Chondrocyte (in vitro differentiated cells): ENCODE results near the gene IDI1. TPM values are rescaled to one million over a fixed set of nuclear protein-coding genes. Genes with fewer than 3 reads are reported as not detected.

ENCODE experiments used
- DNase-seq: peaks from one replicate; pipeline ENCODE4 v3.0.0; 2021; ENCODE audit warnings: mixed read lengths, low spot score
- H3K27ac Mint-ChIP-seq: one replicate; pipeline ENCODE4 v1.8.0; 2021; ENCODE audit warnings: mild to moderate bottlenecking, moderate library complexity, mixed read lengths; ENCODE audit not compliant: unreplicated experiment
- H3K27me3 Mint-ChIP-seq: 2 replicates; pipeline ENCODE4 v1.8.0; 2021; ENCODE audit warnings: low read depth, mixed read lengths
- H3K36me3 Mint-ChIP-seq: 2 replicates; pipeline ENCODE4 v1.8.0; 2021; ENCODE audit warnings: low read depth, mixed read lengths
- H3K4me1 Mint-ChIP-seq: 2 replicates; pipeline ENCODE4 v1.8.0; 2021; ENCODE audit warnings: low read depth, mild to moderate bottlenecking, mixed read lengths
- H3K4me3 Mint-ChIP-seq: one replicate; pipeline ENCODE4 v1.8.0; 2021; ENCODE audit warnings: mild to moderate bottlenecking, moderate library complexity, mixed read lengths; ENCODE audit not compliant: unreplicated experiment
- H3K9me3 Mint-ChIP-seq: 2 replicates; pipeline ENCODE4 v1.8.0; 2021; ENCODE audit warnings: low read depth, mixed read lengths
- total RNA-seq: library from RNA; stranded (reverse); gene quantifications from 3 replicates; pipeline ENCODE4 v1.2.1, GENCODE V29; 2021
- TF ChIP-seq, protein P1 (sequence below): fragments of 200-600 bp; sonication (generic); IDR thresholded peaks from 2 replicates; pipeline ENCODE4 v1.5.0; 2021; ENCODE audit warnings: antibody characterized with exemption, mild to moderate bottlenecking, moderate library complexity

IDI1 gene
- total RNA-seq, 1 donor from 2014 or later = 40.6 TPM

DNA sequence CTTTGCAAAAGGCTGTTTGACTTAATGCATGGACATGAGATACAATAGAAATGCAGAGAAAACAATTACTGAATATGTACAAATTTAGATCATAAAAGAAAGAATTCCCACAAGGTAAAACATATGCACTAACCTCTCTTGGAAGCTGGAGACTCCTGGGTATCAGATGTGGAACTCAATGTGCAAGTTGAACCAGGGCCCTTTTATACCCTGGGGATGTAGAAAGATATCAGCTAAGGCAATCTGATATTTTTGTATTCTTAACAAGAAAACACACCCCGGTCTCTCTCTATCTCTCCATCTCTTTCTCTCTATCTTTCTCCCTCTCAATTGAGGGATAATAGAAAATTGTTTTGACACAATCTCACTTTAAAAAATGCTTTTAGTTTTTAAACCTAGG, 23.2 kb downstream of the IDI1 start, which contains the start of gene IDI2:
IDI2 (minus strand) TSS at position 177 of the 400 bp plus-strand sequence. CDS start 1,136 bp downstream, outside the sequence.
- Mint-ChIP-seq H3K4me3 (no peak within 1 kb of the TSS), H3K4me1 (peaks cover 3% of the 10 kb centered on the region), H3K27ac (no peak within 1 kb of the TSS), H3K9me3 (no peaks in the 10 kb centered on the region), H3K36me3 (peaks cover 3% of the 10 kb centered on the region), H3K27me3 (no peaks in the 10 kb centered on the region)
- DNase-seq = no peak
- TF ChIP-seq, protein P1, sequence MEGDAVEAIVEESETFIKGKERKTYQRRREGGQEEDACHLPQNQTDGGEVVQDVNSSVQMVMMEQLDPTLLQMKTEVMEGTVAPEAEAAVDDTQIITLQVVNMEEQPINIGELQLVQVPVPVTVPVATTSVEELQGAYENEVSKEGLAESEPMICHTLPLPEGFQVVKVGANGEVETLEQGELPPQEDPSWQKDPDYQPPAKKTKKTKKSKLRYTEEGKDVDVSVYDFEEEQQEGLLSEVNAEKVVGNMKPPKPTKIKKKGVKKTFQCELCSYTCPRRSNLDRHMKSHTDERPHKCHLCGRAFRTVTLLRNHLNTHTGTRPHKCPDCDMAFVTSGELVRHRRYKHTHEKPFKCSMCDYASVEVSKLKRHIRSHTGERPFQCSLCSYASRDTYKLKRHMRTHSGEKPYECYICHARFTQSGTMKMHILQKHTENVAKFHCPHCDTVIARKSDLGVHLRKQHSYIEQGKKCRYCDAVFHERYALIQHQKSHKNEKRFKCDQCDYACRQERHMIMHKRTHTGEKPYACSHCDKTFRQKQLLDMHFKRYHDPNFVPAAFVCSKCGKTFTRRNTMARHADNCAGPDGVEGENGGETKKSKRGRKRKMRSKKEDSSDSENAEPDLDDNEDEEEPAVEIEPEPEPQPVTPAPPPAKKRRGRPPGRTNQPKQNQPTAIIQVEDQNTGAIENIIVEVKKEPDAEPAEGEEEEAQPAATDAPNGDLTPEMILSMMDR = no peak

DNA sequence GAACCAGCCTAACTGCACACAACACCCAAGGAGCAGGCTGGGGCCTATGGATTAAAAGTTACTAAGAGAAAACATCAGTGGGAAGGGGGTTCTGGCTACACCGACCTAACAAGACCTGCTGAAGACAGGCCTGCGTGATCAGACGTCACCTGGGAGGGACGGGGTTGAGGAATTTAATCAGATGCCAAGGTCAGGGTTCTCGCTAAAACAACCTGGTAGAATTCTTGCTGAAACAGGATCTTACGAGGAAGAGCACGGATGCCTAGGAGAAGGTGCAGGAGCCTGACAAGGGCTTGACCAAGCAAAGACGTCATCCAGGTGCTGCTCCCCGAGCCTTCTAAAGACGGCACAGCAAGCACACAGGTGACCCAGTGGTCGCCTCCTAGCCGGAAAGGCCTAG, 24.8 kb downstream of the IDI1 start:
- no peaks in the 10 kb centered on the region for H3K9me3 Mint-ChIP-seq
- H3K27ac Mint-ChIP-seq = no peak overlapping the region
- no peak overlapping the region for H3K4me3 Mint-ChIP-seq
- TF ChIP-seq, protein P1 = no peak
- no peak for DNase-seq
- peaks cover 3% of the 10 kb centered on the region for H3K4me1 Mint-ChIP-seq
- no peaks in the 10 kb centered on the region for H3K27me3 Mint-ChIP-seq
- H3K36me3 Mint-ChIP-seq = peaks cover 16% of the 10 kb centered on the region

DNA sequence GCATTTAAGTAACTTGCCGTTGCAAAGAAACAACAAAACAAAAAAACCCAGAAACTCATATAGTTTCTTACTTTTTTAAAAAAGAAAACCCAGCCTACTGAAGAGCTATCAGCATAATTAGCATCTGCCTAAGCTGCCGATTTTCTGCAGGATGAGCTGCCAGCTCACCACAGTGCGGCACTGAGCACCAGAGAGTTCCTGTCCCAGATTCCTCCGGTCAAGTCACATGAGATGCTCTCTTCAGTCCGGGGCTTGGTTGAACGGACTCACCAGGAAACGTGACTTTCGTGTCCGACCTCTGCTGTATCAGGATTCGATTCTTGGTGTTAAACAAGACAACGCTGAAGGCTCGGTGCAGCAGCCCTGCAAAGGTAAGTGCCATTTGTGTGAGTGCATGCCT, 26.5 kb downstream of the IDI1 start:
- DNase-seq = no peak
- Mint-ChIP-seq H3K27ac (no peak overlapping the region), H3K4me3 (no peak overlapping the region), H3K9me3 (no peaks in the 10 kb centered on the region), H3K36me3 (peaks cover 25% of the 10 kb centered on the region), H3K27me3 (no peaks in the 10 kb centered on the region), H3K4me1 (peaks cover 3% of the 10 kb centered on the region)
- TF ChIP-seq, protein P1 = no peak

DNA sequence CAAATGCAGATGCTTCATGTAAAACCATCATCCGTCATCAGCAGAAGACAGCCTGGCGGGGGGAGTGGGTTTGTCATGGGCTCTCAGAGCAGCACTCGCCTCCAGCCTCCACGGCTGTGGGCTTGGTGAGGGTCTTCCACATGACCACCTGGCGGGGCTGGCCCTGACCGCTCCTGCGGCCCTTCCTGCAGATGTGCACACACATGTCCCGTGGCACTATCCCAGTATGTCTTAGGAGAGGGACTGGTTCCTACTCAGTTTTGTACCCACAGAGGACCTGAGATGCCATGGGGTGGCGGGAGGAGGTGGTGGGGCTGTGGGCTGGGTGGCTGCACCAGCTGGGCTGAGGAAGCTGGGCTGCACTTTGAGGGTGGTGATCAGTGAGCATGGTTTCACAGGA, 28.0 kb downstream of the IDI1 start:
- DNase-seq = no peak
- H3K27me3 Mint-ChIP-seq = no peaks in the 10 kb centered on the region
- no peaks in the 10 kb centered on the region for H3K9me3 Mint-ChIP-seq
- peaks cover 35% of the 10 kb centered on the region for H3K36me3 Mint-ChIP-seq
- TF ChIP-seq, protein P1 = no peak
- H3K27ac Mint-ChIP-seq = no peak overlapping the region
- no peak overlapping the region for H3K4me3 Mint-ChIP-seq
- no peaks in the 10 kb centered on the region for H3K4me1 Mint-ChIP-seq

DNA sequence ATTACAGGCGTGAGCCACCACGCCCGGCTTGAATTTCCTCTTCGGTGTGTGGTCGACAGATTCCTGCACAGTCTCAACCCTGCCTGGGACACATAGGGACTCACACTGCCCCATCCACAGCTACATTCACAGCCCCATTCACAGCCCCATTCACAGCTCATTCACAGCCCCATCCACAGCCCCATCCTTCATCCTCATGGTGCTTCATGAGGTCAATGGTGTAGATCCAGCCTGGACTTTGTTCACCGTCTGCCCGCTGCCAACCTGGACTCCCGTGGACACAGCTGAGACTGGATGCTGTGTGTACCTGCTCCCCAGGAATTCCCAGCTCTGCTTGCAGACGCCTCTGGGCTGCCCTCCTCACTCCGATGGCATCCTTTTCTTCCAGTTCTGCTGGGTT, 28.5 kb downstream of the IDI1 start:
- DNase-seq = no peak
- Mint-ChIP-seq H3K9me3 (no peaks in the 10 kb centered on the region), H3K27me3 (no peaks in the 10 kb centered on the region), H3K36me3 (peaks cover 38% of the 10 kb centered on the region), H3K4me1 (no peaks in the 10 kb centered on the region), H3K4me3 (no peak overlapping the region), H3K27ac (no peak overlapping the region)
- TF ChIP-seq, protein P1 = no peak
